ENCODE measurements around the gene PRKN.

Gene PRKN

GRCh38 chr6:162489101-162489976 is 238.2 kb downstream of the PRKN start:
- TF ChIP-seq CTCF (IDR thresholded peaks at IDR 0.05), result no peak

- no peak for TF ChIP-seq CTCF (IDR thresholded peaks at IDR 0.05)
Observed at GRCh38 chr6:162488444-162488843, 239.1 kb downstream of the PRKN start.

GRCh38 chr6:162485464-162485863 is 242.1 kb downstream of the PRKN start:
- no peak for TF ChIP-seq CTCF (IDR thresholded peaks at IDR 0.05)

GRCh38 chr6:162481938-162482337 is 245.6 kb downstream of the PRKN start:
- no peak for TF ChIP-seq CTCF (IDR thresholded peaks at IDR 0.05)

GRCh38 chr6:162481320-162481719 is 246.2 kb downstream of the PRKN start:
- TF ChIP-seq CTCF (IDR thresholded peaks at IDR 0.05), result no peak

GRCh38 chr6:162478192-162478671 is 249.3 kb downstream of the PRKN start:
- TF ChIP-seq CTCF (IDR thresholded peaks at IDR 0.05), result no peak

GRCh38 chr6:162474722-162475121 is 252.8 kb downstream of the PRKN start:
- TF ChIP-seq CTCF (IDR thresholded peaks at IDR 0.05), result no peak

All from LNCAP (cell line).